Measurements from ENCODE around the gene LMAN2L. TPM values are rescaled to one million over a fixed set of nuclear protein-coding genes. Genes with fewer than 3 reads are reported as not detected.

LMAN2L gene
- polyA plus RNA-seq, 1 experiment: 35.1 TPM

DNA sequence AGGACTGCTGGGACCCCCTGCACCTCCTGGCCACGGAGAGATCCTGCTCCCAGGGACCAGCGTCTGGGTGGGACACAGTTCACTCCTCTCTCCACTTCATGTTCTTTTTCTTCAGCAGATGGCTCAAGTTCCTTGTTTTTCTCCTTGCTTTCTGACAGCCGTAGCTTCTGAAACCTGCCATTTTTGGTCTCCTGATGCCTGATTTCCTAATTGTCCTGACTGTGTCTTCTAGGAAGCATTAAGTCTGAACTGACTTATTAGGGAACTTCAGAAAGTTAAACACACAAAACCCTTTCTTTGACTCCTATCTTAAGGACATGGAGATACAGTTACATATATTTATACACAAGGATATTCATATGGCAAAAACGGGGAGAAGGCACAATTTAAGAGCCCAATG lies 43.5 kb upstream of the LMAN2L start:
- TF ChIP-seq, protein P1, sequence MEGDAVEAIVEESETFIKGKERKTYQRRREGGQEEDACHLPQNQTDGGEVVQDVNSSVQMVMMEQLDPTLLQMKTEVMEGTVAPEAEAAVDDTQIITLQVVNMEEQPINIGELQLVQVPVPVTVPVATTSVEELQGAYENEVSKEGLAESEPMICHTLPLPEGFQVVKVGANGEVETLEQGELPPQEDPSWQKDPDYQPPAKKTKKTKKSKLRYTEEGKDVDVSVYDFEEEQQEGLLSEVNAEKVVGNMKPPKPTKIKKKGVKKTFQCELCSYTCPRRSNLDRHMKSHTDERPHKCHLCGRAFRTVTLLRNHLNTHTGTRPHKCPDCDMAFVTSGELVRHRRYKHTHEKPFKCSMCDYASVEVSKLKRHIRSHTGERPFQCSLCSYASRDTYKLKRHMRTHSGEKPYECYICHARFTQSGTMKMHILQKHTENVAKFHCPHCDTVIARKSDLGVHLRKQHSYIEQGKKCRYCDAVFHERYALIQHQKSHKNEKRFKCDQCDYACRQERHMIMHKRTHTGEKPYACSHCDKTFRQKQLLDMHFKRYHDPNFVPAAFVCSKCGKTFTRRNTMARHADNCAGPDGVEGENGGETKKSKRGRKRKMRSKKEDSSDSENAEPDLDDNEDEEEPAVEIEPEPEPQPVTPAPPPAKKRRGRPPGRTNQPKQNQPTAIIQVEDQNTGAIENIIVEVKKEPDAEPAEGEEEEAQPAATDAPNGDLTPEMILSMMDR (IDR thresholded peaks at IDR 0.05; ENCODE audit: low read depth, low read length): no peak
- CTCF ChIA-PET: interaction anchor here (2.1 kb wide), 1 partner anchor 22 kb away, joined by 7 read pairs; no protein-coding TSS in a partner anchor
- no peaks in the 10 kb centered on the region for H3K27me3 ChIP-seq (ENCODE audit: control insufficient read depth, insufficient read depth, low read length)
- H3K4me3 ChIP-seq (ENCODE audit: low read depth, low read length): no peak overlapping the region
- no peak for DNase-seq (ENCODE audit: low read depth, low spot score)
- no peak overlapping the region for H3K27ac ChIP-seq (ENCODE audit: low read depth, low read length)
- POLR2A ChIA-PET: no interaction called here
- H3K9me3 ChIP-seq (ENCODE audit: control insufficient read depth, insufficient read depth, low read length): no peaks in the 10 kb centered on the region

DNA sequence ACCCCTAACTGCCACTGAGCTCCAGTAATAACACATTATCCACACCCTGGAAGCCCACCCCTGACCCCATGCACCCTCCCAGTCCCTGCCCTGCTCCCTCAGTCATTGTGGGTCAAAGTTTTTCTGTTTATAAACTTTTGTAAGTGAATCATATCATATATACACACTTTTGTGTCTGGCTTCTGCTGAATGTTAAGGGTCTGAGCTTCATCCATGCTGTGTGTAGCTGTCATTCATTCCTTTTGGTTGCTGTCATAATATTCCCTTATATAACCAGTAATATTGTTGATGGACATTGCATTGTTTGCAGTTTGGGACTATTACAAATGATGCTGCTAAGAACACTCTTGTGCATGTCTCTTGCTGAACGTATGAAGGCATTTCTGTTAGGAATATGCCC lies 35.3 kb upstream of the LMAN2L start:
- Histone ChIP-seq H3K4me3 (ENCODE audit: low read depth, low read length) (no peak overlapping the region), H3K27ac (ENCODE audit: low read depth, low read length) (no peak overlapping the region), H3K27me3 (ENCODE audit: control insufficient read depth, insufficient read depth, low read length) (no peaks in the 10 kb centered on the region), H3K9me3 (ENCODE audit: control insufficient read depth, insufficient read depth, low read length) (no peaks in the 10 kb centered on the region)
- ChIA-PET CTCF (interaction anchor here (2.5 kb wide), 1 partner anchor 13 kb away, joined by 16 read pairs; no protein-coding TSS in a partner anchor), POLR2A (interaction anchor here (0.6 kb wide), 1 partner anchor 13 kb away, joined by 3 read pairs; no protein-coding TSS in a partner anchor)
- DNase-seq (ENCODE audit: low read depth, low spot score): no peak
- TF ChIP-seq, protein P1 (IDR thresholded peaks at IDR 0.05; ENCODE audit: low read depth, low read length): no peak

- Histone ChIP-seq H3K9me3 (ENCODE audit: control insufficient read depth, insufficient read depth, low read length) (no peaks in the 10 kb centered on the region), H3K4me3 (ENCODE audit: low read depth, low read length) (no peak overlapping the region), H3K27me3 (ENCODE audit: control insufficient read depth, insufficient read depth, low read length) (no peaks in the 10 kb centered on the region), H3K27ac (ENCODE audit: low read depth, low read length) (no peak overlapping the region)
- TF ChIP-seq, protein P1 (IDR thresholded peaks at IDR 0.05; ENCODE audit: low read depth, low read length): no peak
- DNase-seq (ENCODE audit: low read depth, low spot score): no peak
- POLR2A ChIA-PET: no interaction called here
- CTCF ChIA-PET: interaction anchor here (0.6 to 2.5 kb wide), 2 partner anchors 9 to 12 kb away, joined by 8 to 16 read pairs; no protein-coding TSS in a partner anchor
These were observed 34.1 kb upstream of the LMAN2L start for GRCh38 chr2:96773922-96774321.

- no peaks in the 10 kb centered on the region for H3K27me3 ChIP-seq (ENCODE audit: control insufficient read depth, insufficient read depth, low read length)
- H3K4me3 ChIP-seq (ENCODE audit: low read depth, low read length): no peak overlapping the region
- TF ChIP-seq, protein P1 (IDR thresholded peaks at IDR 0.05; ENCODE audit: low read depth, low read length): no peak
- POLR2A ChIA-PET: no interaction called here
- no peak for DNase-seq (ENCODE audit: low read depth, low spot score)
- H3K27ac ChIP-seq (ENCODE audit: low read depth, low read length): no peak overlapping the region
- H3K9me3 ChIP-seq (ENCODE audit: control insufficient read depth, insufficient read depth, low read length): no peaks in the 10 kb centered on the region
- CTCF ChIA-PET: interaction anchor here (2.5 kb wide), 1 partner anchor 11 kb away, joined by 16 read pairs; no protein-coding TSS in a partner anchor
These were observed 33.2 kb upstream of the LMAN2L start for GRCh38 chr2:96772903-96773671.
